ENCODE results near the gene BSDC1. TPM values are rescaled to one million over a fixed set of nuclear protein-coding genes. Genes with fewer than 3 reads are reported as not detected.
"Not testable (repeated sequence)": the region's sequence is repeated elsewhere in the genome, so short reads cannot be mapped to it uniquely, and the experiment has no call there.

BSDC1 gene
- total RNA-seq, 1 experiment from 2014 or later: 64.9 TPM

- in situ Hi-C loops (cut with HindIII; ENCODE audit: low pct_unique_long_range_greater_than_20kb, low sequenced_read_pairs): no loop called here
- DNase-seq (ENCODE audit: low read depth, low spot score): no peak
Observed at GRCh38 chr1:32357614-32358013, 36.6 kb downstream of the BSDC1 start.

DNA sequence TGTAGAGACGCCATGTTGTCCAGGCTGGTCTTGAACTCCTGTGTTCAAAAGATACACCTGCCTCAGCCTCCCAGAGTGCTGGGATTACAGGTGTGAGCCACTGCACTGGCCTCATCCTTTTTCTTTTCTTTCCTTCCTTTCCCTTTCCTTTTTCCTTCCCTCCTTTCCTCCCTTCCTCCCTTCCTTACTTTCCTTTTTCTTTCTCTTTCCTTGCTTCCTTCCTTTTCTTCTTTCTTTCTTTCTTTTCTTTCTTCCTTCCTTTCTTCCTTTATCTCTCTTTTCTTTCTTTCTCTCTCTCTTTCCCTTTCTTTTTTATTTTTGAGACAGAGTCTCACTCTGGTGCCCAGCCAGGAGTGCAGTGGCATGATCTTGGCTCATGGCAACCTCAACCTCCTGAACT is 37.8 kb downstream of the BSDC1 start:
- in situ Hi-C loops (cut with HindIII; ENCODE audit: low pct_unique_long_range_greater_than_20kb, low sequenced_read_pairs) (no loop called here), intact Hi-C loops (cut with micrococcal nuclease; ENCODE audit: unreplicated experiment) (no loop called here)
- Histone ChIP-seq H3K4me1 (ENCODE audit: control insufficient read depth, insufficient read depth, low read length) (peaks cover 6% of the 10 kb centered on the region; the same call in 1 of the 2 replicates), H3K36me3 (ENCODE audit: control insufficient read depth, insufficient read depth, low read length) (no peaks in the 10 kb centered on the region), H3K9me3 (ENCODE audit: control insufficient read depth, insufficient read depth, low read depth, low read length) (no peaks in the 10 kb centered on the region), H3K27me3 (ENCODE audit: control insufficient read depth, insufficient read depth, low read length) (no peaks in the 10 kb centered on the region), H3K27ac (ENCODE audit: low read length) (no peak overlapping the region), H3K4me3 (ENCODE audit: low read depth in 2 of 2, low read length in 2 of 2) (no peak overlapping the region)
- ChIA-PET CTCF (no interaction called here), POLR2A (no interaction called here)
- ATAC-seq (no peak), DNase-seq (ENCODE audit: low read depth, low spot score) (no peak)
- TF ChIP-seq, protein P1, sequence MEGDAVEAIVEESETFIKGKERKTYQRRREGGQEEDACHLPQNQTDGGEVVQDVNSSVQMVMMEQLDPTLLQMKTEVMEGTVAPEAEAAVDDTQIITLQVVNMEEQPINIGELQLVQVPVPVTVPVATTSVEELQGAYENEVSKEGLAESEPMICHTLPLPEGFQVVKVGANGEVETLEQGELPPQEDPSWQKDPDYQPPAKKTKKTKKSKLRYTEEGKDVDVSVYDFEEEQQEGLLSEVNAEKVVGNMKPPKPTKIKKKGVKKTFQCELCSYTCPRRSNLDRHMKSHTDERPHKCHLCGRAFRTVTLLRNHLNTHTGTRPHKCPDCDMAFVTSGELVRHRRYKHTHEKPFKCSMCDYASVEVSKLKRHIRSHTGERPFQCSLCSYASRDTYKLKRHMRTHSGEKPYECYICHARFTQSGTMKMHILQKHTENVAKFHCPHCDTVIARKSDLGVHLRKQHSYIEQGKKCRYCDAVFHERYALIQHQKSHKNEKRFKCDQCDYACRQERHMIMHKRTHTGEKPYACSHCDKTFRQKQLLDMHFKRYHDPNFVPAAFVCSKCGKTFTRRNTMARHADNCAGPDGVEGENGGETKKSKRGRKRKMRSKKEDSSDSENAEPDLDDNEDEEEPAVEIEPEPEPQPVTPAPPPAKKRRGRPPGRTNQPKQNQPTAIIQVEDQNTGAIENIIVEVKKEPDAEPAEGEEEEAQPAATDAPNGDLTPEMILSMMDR (IDR thresholded peaks at IDR 0.05): no peak
- TF ChIP-seq TCF7L2 (IDR thresholded peaks at IDR 0.05; ENCODE audit: low read depth, low read length) (no peak), POLR2AphosphoS5 (IDR thresholded peaks at IDR 0.05; ENCODE audit: low read depth, low read length) (no peak), REST (IDR thresholded peaks at IDR 0.05; ENCODE audit: insufficient read depth in 1 of 2, low read depth in 2 of 2, low read length in 1 of 2) (no peak), SIN3A (IDR thresholded peaks at IDR 0.05; ENCODE audit: borderline replicate concordance, insufficient read depth, low read depth, low read length) (no peak)
- no TSS peak for BruUV-seq (replicated peaks)

More at GRCh38 chr1:32357614-32358013, 36.6 kb downstream of the BSDC1 start:
- intact Hi-C loops (cut with micrococcal nuclease; ENCODE audit: unreplicated experiment): no loop called here
- no TSS peak for BruUV-seq (replicated peaks)
- Histone ChIP-seq H3K27ac (ENCODE audit: low read length) (no peak overlapping the region), H3K4me1 (ENCODE audit: control insufficient read depth, insufficient read depth, low read length) (peaks cover 3% of the 10 kb centered on the region; the same call in 1 of the 2 replicates), H3K36me3 (ENCODE audit: control insufficient read depth, insufficient read depth, low read length) (no peaks in the 10 kb centered on the region), H3K27me3 (ENCODE audit: control insufficient read depth, insufficient read depth, low read length) (no peaks in the 10 kb centered on the region), H3K9me3 (ENCODE audit: control insufficient read depth, insufficient read depth, low read depth, low read length) (no peaks in the 10 kb centered on the region), H3K4me3 (ENCODE audit: low read depth in 2 of 2, low read length in 2 of 2) (no peak overlapping the region)
- no peak for ATAC-seq
- ChIA-PET POLR2A (no interaction called here), CTCF (interaction anchor here (0.5 kb wide), 1 partner anchor 22 kb away, joined by 7 read pairs; no protein-coding TSS in a partner anchor)
- no peak for TF ChIP-seq POLR2AphosphoS5 (IDR thresholded peaks at IDR 0.05; ENCODE audit: low read depth, low read length)
- TF ChIP-seq, protein P1 (IDR thresholded peaks at IDR 0.05): no peak
- TF ChIP-seq SIN3A (IDR thresholded peaks at IDR 0.05; ENCODE audit: borderline replicate concordance, insufficient read depth, low read depth, low read length): no peak
- TF ChIP-seq REST (IDR thresholded peaks at IDR 0.05; ENCODE audit: insufficient read depth in 1 of 2, low read depth in 2 of 2, low read length in 1 of 2): no peak
- no peak for TF ChIP-seq TCF7L2 (IDR thresholded peaks at IDR 0.05; ENCODE audit: low read depth, low read length)

DNA sequence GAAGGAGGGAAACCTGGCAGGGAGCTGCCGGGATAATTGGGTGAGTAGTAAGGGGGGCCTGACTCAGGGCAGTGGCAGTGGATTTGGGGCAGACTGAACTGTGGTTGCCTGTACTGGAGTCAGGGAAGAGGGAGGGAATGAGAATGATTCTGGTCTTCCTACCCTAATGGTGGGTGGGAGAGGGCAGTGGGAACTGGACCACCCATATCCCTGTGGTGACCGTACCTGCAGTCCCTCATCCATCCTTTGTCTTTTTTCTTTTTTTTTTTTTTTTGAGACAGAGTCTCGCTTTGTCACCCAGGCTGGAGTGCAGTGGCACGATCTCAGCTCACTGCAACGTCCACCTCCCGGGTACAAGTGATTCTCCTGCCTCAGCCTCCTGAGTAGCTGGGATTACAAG is 38.5 kb downstream of the BSDC1 start:
- DNase-seq (ENCODE audit: low read depth, low spot score); H3K27me3 ChIP-seq (ENCODE audit: control insufficient read depth, insufficient read depth, low read length); H3K9me3 ChIP-seq (ENCODE audit: control insufficient read depth, insufficient read depth, low read depth, low read length); POLR2A ChIA-PET; H3K4me3 ChIP-seq (ENCODE audit: low read depth in 2 of 2, low read length in 2 of 2); H3K27ac ChIP-seq (ENCODE audit: low read length); H3K4me1 ChIP-seq (ENCODE audit: control insufficient read depth, insufficient read depth, low read length); H3K36me3 ChIP-seq (ENCODE audit: control insufficient read depth, insufficient read depth, low read length); BruUV-seq (replicated peaks); CTCF ChIA-PET; in situ Hi-C loops (cut with HindIII; ENCODE audit: low pct_unique_long_range_greater_than_20kb, low sequenced_read_pairs); intact Hi-C loops (cut with micrococcal nuclease; ENCODE audit: unreplicated experiment); ATAC-seq: not testable (repeated sequence)
